HG02610 (cell line): ENCODE results near the gene TNNT2.

ENCODE experiments used
- ATAC-seq: cut with Tn5 transposase; IDR thresholded peaks from one replicate; pipeline ENCODE4 v1.9.1; 2021; ENCODE audit warnings: mild to moderate bottlenecking, moderate library complexity; ENCODE audit not compliant: unreplicated experiment

TNNT2 gene

GRCh38 chr1:201358596-201358995, 18.9 kb downstream of the TNNT2 start:
- ATAC-seq = no peak

- ATAC-seq = no peak
Measured at GRCh38 chr1:201357636-201358348, 19.7 kb downstream of the TNNT2 start.

GRCh38 chr1:201357211-201357610, 20.3 kb downstream of the TNNT2 start:
- no peak for ATAC-seq

- no peak for ATAC-seq
Measured at GRCh38 chr1:201356701-201357100, 20.8 kb downstream of the TNNT2 start.

- no peak for ATAC-seq
Measured at GRCh38 chr1:201356236-201356635, 21.2 kb downstream of the TNNT2 start.

- no peak for ATAC-seq
Measured at GRCh38 chr1:201355471-201355870, 22.0 kb downstream of the TNNT2 start.

GRCh38 chr1:201354901-201355295, 22.6 kb downstream of the TNNT2 start:
- ATAC-seq = no peak

GRCh38 chr1:201354151-201354900, 23.2 kb downstream of the TNNT2 start:
- ATAC-seq = no peak

- ATAC-seq = no peak
Measured at GRCh38 chr1:201353186-201353940, 24.1 kb downstream of the TNNT2 start.

GRCh38 chr1:201351617-201352016, 25.9 kb downstream of the TNNT2 start:
- ATAC-seq = no peak

- ATAC-seq = no peak
Measured at GRCh38 chr1:201350884-201351283, 26.6 kb downstream of the TNNT2 start.

GRCh38 chr1:201350361-201350725, 27.1 kb downstream of the TNNT2 start:
- no peak for ATAC-seq

GRCh38 chr1:201349092-201349491, 28.4 kb downstream of the TNNT2 start:
- no peak for ATAC-seq

GRCh38 chr1:201348211-201348566, 29.3 kb downstream of the TNNT2 start:
- peak; percentile 41 for ATAC-seq

- ATAC-seq = no peak
Measured at GRCh38 chr1:201347498-201348210, 29.8 kb downstream of the TNNT2 start.

GRCh38 chr1:201346987-201347386, 30.5 kb downstream of the TNNT2 start:
- ATAC-seq = no peak

GRCh38 chr1:201346337-201346939, 31.0 kb downstream of the TNNT2 start:
- no peak for ATAC-seq

- ATAC-seq = no peak
Measured at GRCh38 chr1:201345081-201345355, 32.5 kb downstream of the TNNT2 start.

GRCh38 chr1:201344206-201345080, 33.0 kb downstream of the TNNT2 start:
- no peak for ATAC-seq

GRCh38 chr1:201341377-201341776, 36.1 kb downstream of the TNNT2 start:
- ATAC-seq = no peak
